LNCaP clone FGC (cell line): Measurements from ENCODE around the gene ZNF426.
A peak's percentile ranks its signal among the peaks of the same experiment; 100 is the strongest.
"Not testable (repeated sequence)": the region's sequence is repeated elsewhere in the genome, so short reads cannot be mapped to it uniquely, and the experiment has no call there.

Experiments
- DNase-seq: peaks from one replicate; pipeline ENCODE4 v3.0.0-alpha.2; 2011; ENCODE audit warnings: low read depth
- H3K4me3 ChIP-seq: 2 replicates; pipeline ENCODE4 v1.5.1; 2011; ENCODE audit warnings: mild to moderate bottlenecking, low read depth, low read length, control low read depth
- TF ChIP-seq, protein P1 (sequence below): IDR thresholded peaks from 2 replicates; pipeline ENCODE4 v1.5.1; 2012; ENCODE audit warnings: mild to moderate bottlenecking; ENCODE audit not compliant: control insufficient read depth, insufficient read depth; ENCODE audit errors: extremely low read depth

Gene ZNF426

DNA sequence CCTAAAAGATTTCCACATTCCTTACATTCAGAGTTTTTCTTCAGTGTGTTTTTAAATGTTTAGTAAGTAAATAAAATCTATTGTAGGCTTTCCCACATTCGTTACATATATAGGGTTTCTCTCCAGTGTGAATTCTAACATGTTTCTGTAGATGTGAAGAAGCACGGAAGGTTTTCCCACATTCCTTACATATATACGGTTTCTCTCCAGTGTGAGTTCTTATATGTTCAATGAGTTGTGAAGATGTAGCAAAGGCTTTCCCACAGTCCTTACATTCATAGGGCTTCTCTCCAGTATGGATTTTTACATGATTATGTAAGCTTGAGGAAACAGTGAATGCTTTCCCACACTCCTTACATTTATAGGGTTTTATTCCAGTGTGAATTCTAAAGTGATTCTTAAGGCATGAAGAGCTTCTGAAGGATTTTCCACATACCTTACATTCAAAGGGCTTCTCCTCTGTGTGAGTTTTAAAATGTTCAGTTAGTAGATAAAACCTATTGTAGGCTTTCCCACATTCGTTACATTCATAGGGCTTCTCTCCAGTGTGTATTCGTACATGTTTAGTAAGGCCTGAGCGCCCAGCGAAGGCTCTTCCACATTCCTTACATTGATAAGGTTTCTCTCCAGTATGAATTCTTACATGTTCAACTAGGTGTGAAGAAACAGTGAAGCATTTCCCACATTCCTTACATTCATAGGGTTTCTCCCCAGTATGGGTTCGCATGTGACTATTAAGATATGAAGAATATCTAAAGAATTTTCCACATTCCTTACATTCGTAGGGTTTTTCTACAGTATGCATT, 27.7 kb upstream of the ZNF426 start:
- DNase-seq: no peak
- TF ChIP-seq, protein P1, sequence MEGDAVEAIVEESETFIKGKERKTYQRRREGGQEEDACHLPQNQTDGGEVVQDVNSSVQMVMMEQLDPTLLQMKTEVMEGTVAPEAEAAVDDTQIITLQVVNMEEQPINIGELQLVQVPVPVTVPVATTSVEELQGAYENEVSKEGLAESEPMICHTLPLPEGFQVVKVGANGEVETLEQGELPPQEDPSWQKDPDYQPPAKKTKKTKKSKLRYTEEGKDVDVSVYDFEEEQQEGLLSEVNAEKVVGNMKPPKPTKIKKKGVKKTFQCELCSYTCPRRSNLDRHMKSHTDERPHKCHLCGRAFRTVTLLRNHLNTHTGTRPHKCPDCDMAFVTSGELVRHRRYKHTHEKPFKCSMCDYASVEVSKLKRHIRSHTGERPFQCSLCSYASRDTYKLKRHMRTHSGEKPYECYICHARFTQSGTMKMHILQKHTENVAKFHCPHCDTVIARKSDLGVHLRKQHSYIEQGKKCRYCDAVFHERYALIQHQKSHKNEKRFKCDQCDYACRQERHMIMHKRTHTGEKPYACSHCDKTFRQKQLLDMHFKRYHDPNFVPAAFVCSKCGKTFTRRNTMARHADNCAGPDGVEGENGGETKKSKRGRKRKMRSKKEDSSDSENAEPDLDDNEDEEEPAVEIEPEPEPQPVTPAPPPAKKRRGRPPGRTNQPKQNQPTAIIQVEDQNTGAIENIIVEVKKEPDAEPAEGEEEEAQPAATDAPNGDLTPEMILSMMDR: no peak
- no peak overlapping the region for H3K4me3 ChIP-seq

DNA sequence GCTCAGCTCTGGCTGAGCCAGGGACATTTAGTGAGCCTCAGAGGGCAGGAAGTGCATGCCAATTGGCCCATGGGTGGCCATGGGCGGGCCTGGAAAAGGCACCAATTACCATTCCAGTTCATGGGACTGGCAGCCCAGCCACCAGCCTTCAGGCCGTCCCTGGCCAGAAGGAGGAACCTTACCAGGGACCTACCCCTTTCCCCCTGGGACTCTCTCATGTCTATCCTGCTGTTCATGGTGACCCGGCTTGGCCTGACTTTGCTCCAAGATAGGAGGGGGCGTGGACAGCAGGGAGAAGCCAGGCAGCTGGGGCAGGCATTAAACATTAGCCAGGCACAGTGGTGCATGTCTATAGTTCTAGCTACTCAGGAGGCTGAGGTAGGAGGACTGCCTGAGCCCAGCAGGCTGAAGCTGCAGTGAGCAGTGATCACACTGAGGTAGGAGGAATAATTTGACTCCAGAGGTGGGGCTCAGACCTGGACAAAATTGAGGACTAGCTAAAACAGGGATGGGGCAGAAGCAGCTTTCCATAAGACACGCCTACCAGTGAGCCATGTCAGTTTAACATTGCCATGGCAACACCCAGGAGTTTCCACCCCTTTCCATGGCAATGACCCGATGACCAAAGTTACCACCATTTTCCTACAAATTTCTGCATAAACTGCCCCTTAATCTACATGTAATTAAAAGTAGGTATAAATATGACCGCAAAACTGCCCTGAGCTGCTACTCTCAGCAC, 14.3 kb upstream of the ZNF426 start:
- DNase-seq: no peak
- H3K4me3 ChIP-seq: no peak overlapping the region
- TF ChIP-seq, protein P1: no peak

GRCh38 chr19:9547870-9548269, 9.4 kb upstream of the ZNF426 start:
- no peak overlapping the region for H3K4me3 ChIP-seq
- DNase-seq: no peak
- TF ChIP-seq, protein P1: no peak

GRCh38 chr19:9541281-9541680, 2.8 kb upstream of the ZNF426 start:
- not testable (repeated sequence) for DNase-seq, H3K4me3 ChIP-seq

GRCh38 chr19:9539921-9540320, 1.5 kb upstream of the ZNF426 start:
- H3K4me3 ChIP-seq, DNase-seq: not testable (repeated sequence)

DNA sequence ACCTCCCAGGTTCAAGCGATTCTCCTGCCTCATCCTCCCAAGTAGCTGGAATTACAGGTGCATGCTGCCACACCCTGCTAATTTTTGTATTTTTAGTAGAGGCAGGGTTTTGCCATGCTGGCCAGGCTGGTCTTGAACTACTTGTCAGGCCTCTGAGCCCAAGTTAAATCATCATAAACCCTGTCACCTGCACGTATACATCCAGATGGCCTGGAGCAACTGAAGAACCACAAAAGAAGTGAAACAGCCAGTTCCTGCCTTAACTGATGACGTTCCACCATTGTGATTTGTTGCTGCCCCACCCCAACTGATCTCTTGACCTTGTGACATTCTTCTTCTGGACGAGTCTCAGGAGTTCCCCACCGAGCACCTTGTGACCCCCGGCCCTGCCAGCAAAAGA, 756 bp upstream of the ZNF426 start:
- not testable (repeated sequence) for DNase-seq
- peak overlapping the region; percentile 96 for H3K4me3 ChIP-seq

DNA sequence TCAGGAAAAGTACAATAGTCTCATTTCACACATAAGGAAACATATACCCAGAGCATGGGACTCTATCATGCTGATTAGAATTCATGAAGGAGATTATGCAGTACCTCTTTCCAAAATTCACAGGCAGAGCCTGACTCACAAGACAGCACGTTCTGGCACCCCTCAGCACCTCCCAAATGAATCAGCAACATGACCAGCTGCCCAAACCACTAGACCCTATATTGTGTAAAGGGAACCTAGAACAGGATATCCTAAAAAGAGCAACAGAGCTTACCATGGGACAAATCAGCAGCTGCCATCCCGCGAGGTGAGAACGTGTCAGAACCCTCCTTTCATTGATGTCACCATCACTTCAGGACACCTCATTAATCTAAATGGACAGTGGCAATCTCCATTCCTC, 2.5 kb downstream of the ZNF426 start:
- TF ChIP-seq, protein P1: no peak
- H3K4me3 ChIP-seq: no peak overlapping the region
- no peak for DNase-seq

DNA sequence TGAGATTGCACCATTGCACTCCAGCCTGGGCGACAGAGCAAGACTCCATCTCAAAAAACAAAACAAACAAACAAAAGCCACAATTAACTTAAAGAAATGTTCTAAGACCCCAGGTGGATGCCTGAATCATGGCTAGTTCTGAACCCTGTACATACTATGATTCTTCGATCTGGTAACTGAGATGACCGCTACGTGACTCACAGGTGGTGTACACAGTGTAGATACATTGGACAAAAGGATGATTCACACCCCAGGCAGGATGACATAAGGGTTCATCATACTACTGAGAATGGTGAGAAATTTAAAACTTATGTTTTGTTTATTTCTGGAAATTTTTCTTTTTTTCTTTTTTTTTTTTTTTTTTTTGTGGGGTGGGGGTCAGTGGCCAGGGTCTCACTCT, 6.5 kb downstream of the ZNF426 start:
- no peak for DNase-seq
- H3K4me3 ChIP-seq: no peak overlapping the region
- TF ChIP-seq, protein P1: no peak
